RPMI7951 (cell line): ENCODE measurements around the gene FADS1. TPM values are rescaled to one million over a fixed set of nuclear protein-coding genes. Genes with fewer than 3 reads are reported as not detected.
A peak's percentile ranks its signal among the peaks of the same experiment; 100 is the strongest.

Source experiments
- DNase-seq: peaks from one replicate; pipeline ENCODE4 v3.0.0-alpha.2; 2012; ENCODE audit warnings: low read depth
- total RNA-seq: library from RNA; depleted of rRNA; stranded (reverse); fragments of >200 nt; shearing (Covaris generic); gene quantifications from 2 replicates; pipeline ENCODE4 v1.2.3, GENCODE V29; 2014

FADS1 gene
- total RNA-seq, 1 experiment from 2014 or later: 50.6 TPM

DNA sequence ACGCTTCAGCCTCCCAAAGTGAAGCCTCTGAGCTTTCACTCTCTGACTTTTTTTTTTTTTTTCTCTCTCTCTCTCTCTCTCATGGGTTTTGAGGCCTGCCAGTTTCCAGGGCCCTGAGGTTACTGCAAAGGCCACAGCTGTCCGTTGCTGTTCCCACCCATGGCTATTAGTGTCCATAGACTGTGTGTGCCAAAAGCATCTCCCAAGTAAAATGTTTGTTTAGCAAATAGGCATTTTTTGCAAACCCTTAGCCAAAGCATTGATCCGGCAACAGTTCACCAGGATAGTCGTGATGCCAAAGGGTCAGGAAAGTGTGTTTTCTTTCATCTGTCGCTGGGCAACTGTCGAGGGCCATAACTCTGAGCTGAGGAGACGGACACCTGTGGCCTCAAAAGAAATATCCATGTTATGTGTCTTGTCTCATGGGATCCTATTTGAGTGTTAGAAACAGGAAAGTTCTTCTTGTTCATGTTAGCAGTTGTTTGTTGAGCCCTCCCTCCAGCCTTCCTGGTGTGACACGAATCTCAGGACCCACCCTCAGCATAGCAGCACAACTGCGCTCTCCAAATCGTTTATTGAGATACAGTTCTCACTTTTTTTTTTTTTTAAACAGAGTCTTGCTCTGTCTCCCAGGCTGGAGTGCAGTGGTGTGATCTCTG lies 29.7 kb upstream of the FADS1 start:
- DNase-seq: no peak

DNA sequence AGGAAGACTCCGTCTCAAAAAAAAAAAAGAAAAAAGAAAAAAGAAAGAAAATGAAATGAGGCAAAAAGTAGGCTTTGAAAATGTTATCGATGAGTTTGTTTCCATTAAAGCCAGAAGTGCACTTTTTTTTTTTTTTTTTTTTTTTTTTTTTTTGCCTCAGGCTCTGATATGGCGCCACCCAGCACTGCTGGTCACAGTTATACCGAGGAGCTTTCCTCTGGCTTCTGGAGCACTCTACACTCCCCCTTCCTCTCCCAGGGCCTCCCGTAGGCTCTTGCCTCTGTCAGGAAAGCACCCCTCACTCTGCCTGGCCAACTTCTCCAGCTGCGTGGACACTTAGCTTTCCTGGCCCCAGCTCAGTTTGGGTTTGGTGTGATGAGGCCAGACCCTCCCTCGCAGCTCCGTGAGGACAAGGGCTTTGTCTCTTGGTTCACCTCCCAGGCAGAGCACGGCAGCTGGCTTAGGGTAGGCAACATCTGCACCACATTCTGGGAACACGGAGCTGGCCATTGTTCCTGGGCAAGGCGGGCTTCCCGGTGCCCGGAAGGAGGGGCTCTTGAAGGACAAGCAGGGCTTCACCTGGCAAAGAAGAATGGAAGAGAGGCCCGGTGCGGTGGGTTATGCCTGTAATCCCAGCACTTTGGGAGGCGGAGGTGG lies 28.2 kb upstream of the FADS1 start:
- DNase-seq: no peak

- DNase-seq: no peak
These were observed 25.7 kb upstream of the FADS1 start for GRCh38 chr11:61842528-61842820.

GRCh38 chr11:61841636-61842527 lies 25.1 kb upstream of the FADS1 start:
- DNase-seq: no peak

DNA sequence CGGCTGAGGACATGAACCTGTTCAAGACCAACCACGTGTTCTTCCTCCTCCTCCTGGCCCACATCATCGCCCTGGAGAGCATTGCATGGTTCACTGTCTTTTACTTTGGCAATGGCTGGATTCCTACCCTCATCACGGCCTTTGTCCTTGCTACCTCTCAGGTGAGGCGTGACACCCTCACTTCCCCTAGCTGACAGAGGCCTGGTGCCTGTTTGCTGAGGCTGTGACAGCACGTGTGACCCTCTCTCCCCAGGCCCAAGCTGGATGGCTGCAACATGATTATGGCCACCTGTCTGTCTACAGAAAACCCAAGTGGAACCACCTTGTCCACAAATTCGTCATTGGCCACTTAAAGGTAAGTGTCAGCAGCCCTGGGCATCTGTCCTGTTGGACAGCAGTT lies 23.6 kb upstream of the FADS1 start:
- no peak for DNase-seq

DNA sequence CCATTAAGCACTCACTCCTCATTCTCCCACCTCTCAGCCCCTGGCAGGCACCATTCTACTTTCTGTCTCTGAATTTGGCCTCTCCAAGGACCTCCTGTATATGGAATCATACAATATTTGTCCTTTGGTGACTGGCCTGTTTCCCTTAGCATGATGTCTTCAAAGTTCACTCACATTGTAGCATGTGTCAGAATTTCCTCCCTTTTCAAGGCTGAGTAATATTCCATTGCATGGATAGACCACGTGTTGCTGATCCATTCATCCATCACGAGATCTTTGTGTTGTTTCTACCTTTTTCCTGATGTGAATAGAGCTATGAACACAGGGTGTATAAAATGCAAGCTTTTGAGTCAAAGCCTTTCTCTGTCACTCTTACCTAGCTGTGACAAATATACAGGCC lies 22.9 kb upstream of the FADS1 start:
- no peak for DNase-seq

DNA sequence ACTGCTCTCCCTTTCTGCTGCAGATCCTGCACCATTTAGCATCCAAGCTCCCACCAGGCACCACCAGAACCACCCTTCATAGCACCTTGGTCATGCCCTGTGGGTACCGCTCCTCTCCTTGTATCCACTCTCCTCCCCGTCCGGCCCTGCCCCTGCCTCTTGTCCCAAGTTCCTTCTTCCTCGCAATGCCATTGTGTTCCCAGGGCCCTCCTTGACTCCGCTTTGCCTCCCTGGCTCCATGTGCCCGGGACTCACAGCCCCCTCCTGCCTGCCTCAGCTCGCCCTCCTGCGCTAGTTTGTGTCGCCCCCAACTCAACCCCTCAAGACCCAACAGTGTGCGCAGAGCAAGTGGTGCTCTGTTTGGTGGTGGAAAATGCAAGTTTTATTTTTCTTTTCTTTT lies 22.1 kb upstream of the FADS1 start:
- DNase-seq: no peak

DNA sequence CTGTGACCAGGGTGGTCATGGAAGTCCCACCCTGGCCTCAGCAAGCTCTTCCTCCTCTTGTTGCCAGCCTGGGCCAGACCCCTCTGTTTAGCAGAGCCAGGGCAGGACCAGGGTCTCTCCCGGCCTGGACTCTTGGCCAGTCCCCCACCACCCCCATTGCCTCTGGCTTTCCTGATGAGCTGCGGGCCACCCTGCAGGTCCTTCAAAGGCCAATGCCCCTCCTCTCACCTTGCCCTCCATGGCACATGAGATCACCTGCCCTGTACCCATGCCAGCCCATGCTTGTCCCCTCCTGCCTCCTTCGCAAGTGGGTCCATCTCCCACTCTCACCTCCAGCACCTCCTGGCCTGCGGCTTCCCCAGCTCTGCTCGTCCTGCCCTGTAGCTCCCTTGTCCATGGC lies 21.7 kb upstream of the FADS1 start:
- no peak for DNase-seq

DNA sequence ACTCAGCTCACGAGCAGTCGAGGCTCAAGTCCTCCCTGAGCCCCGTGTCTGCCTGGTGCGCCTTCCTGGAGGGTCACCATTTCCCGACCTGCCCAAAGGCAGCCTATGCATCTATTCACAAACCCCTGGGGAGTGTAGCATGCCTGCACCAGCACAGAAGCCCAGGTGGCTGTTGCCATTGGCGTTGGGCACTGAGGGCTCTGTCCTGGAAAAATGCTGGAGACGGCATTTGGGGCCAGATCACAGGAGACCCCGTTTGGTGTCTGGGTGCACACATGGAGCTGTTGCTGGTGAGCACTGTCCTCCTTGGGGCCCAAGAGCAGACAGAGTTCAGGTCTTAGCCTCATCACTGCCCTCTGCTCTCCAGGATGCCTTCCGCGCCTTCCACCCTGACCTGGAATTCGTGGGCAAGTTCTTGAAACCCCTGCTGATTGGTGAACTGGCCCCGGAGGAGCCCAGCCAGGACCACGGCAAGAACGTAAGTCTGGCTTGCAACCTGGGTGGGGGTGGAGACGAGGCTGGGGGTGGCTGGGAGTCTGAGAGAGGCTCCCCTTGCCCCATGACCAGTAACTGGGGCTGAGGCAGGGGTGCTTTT lies 20.7 kb upstream of the FADS1 start:
- no peak for DNase-seq

- no peak for DNase-seq
These were observed 19.4 kb upstream of the FADS1 start for GRCh38 chr11:61836193-61836592.

DNA sequence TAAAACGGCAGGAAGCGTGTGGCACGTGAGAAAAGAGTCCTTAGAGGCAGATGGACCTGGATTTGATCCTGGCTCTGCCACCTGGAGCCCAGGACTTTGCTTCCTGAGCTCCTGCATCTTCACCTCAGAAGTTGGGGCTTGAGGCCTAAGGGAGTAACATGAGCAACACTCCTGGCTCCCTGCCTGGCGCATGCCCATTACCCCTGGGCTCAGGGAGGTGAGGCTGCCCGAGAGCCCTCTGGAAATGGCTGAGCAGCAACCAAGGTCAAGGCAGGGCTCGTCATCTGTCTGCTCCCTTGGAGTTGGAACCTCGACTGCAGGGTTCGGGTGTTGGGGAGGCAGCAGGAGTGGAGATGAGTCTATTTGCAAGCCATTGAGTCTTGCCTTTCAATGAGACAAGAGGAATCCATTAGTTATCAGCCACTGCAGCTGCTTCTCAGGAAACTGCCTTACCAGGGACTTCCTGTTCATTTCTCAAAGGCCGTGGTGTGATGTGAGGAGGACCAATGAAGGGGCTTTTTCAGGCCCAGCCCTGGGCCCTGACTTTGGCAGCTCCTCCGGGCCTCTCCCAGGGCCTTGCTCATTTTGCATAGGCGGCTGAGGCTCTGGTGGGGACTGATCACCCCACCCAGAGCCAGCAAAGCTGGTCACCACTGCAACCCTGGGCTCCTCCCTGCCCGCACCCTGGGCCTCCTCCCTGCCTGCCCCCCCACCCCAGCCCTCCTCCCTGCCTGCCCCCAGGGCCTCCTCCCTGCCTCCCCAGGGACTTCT lies 17.7 kb upstream of the FADS1 start:
- peak; percentile 74 for DNase-seq

DNA sequence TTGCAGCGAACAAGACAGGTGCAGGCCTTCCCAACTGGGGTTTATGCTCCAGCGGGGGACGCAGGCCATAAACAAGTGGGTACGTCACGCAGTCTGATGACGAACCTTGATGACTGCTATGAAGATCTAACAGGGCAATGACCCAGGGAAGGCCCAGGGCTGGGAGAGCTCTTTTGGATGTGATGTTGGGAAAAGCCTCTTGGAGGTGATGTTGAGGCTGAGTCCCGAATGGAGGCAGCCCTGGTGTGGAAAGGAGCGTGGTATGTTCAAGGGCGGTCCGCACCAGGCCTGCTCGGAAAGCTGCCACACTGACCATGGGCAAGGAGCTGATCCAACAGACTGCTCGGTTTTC lies 17.1 kb upstream of the FADS1 start:
- DNase-seq: no peak

- DNase-seq: no peak
These were observed 16.7 kb upstream of the FADS1 start for GRCh38 chr11:61833471-61833870.

DNA sequence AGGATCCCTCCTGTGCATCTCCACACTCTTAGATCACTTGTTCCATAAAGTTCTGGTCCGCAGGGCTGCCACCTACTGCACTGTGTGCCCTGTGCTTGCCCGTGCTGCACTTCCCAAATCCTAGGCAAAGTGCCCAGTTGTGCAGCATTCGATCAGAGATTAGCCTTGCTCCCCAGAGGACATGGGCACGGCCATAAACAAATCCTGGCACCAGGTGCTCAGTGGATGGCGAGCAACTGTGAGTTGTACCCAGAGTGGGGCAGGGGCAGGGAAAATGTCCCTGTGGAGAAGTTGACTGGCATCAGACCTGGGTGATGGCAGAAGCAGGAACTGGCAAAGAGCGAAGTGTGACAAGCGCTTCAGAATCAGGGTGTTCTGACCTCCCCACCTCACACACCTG lies 16.0 kb upstream of the FADS1 start:
- DNase-seq: no peak

DNA sequence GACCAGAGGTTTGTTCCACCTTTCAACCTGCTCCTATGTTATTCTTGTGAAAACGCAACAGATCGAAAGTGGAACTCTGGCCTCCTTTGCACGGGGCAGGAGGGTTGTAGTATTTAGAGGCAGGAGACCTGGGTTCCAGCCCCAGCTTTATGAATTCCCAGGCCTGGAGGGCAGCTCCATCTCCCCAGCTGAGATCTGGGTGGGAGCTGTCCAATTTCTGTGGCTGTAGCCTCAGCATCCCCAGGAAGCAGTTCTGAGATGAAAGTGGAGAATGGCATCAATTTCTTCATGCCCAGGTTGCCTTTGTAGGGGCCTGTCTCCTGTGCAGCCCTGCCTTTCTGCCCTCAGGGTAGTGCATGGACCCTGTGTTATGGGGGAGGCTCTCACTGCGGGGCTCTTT lies 15.4 kb upstream of the FADS1 start:
- no peak for DNase-seq

DNA sequence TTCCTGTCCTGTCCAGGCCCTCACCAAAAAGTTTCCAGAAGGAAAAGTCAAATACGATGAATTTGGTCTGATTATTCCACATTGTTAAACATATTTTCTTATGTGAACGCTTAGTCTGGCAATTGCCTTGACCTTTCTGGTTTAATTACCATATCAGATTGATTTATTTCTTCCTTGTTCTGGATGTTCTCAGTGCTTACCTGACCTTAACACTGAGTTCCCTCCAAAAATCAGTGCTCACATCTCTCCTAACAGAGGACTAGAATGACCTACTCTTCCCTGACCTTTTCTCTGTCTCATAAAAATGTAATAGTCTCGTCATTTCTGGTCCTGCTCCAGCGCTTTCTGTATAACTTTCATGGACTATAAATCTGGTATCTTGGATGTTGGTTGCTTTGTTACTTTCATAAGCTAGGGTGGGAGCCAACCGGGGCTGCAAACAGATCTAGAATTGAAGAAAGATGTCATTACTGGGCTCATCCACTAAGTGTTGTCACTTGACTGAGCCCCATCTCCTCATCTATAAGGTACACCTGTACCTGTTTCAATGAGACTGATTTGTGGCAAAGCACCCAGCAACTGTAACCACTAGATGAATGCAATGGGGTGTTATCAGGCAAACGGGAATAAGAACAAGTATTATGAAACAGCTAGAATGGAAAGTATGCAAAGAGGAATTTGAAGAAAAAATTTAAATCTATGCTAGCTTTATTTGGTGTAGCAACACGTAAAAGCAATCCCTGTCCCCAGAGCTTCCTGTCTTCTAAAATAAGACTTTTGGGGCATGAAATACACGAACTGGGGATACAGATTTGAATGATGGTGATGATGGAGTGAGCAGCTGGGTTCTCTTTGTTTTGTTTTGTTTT lies 13.7 kb upstream of the FADS1 start:
- no peak for DNase-seq

DNA sequence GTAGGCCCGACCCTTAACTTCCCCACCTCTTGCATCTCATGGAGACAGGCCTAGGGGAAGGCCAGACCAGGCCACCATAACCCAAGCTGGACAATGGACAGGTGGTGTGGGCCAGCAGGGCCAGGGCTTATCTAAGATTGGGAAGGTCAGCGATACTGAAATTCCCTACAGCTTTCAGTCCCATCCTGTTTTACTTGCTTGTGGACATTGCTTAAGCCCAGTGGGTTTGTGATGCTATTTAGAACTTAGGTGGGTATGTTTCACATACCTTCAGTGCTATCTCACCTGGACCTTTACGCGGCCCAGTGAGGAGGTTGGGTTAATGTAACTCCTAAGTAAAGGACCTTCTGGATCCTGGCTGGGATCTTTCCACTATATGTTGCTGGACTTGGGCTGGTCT lies 13.0 kb upstream of the FADS1 start:
- no peak for DNase-seq

DNA sequence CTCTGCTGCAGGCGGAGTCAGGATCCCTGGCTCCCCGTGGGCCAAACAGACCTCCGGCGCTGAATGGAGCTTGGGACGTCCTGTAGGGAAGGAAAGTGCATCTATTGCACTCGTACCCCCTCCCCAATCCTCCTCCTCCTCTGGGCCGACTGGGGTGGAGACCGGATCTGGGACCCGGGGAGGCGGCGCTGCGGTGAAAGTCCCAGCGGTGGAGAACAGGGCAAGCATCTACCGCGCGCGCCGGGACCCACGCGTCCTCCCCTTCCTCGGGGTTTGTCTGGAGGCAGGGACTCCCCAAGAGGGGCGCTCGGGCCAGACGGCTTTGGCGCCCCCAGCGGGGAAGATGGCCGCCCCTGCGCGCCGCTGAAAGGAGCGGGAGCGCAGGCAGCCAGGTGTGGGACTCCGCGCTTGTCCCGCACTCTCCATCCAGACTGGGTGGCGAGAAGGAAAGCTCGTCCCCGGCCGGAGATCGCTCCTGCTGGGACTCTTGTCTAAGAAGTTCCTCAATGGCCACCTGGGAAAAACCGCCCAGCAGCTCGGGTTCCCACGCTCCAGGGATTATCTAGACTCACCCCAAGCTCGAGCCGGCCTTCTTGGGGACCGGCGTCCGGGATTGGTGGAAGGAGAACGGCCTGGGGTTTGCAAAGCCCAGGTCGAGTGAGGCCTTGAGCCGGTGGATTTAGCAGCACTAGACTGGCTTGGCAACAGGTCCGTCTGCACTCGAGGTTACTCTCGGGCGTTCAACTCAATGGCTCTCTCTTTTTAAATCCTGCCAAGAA lies 12.0 kb upstream of the FADS1 start:
- DNase-seq: no peak

GRCh38 chr11:61828379-61828628 lies 11.5 kb upstream of the FADS1 start:
- no peak for DNase-seq

GRCh38 chr11:61827571-61828378 lies 11.0 kb upstream of the FADS1 start, which contains the start of gene FADS2:
FADS2 (plus strand) TSS chr11:61828300; CDS start chr11:61828391, 91 bp downstream.
- peak; percentile 87 for DNase-seq
